Measurements from ENCODE around the gene CPT1B. TPM values are rescaled to one million over a fixed set of nuclear protein-coding genes. Genes with fewer than 3 reads are reported as not detected.

The CPT1B gene
- total and polyA plus RNA-seq, 2 of the 8 experiments (the other 6 are each of a cell fraction or from before 2014, with no cell fraction given), result 34.2 to 36.2 TPM

GRCh38 chr22:50571264-50572175 is 6.7 kb downstream of the CPT1B start:
- Histone ChIP-seq H4K20me1 (replicated peaks in 1 of 2; ENCODE audit: control insufficient read depth in 1 of 2, insufficient read depth in 2 of 2, low read length in 2 of 2) (peaks cover 4 to 22% of the 10 kb centered on the region in 2 experiments), H3K18ac (ENCODE audit: extremely low read depth, low read length) (no peak overlapping the region), H3K36me3 (ENCODE audit: control insufficient read depth in 2 of 4, insufficient read depth in 4 of 4, low read length in 3 of 4) (peaks cover 12 to 38% (median 29%) of the 10 kb centered on the region in 4 experiments; a peak in 7 of 8 replicates), H3K14ac (ENCODE audit: insufficient read length) (no peak overlapping the region), H3K4me1 (replicated peaks in 1 of 4; ENCODE audit: control insufficient read depth in 3 of 4, insufficient read depth in 4 of 4, low read length in 3 of 4) (no peaks in the 10 kb centered on the region), H2AFZ (ENCODE audit: low read length) (no peak overlapping the region), H4K8ac (ENCODE audit: extremely low read depth, insufficient read depth, low read length) (no peak overlapping the region), H4K5ac (ENCODE audit: insufficient read length, low read depth, low read length) (no peak overlapping the region), H3K23ac (ENCODE audit: insufficient read length) (no peak overlapping the region), H3K9me3 (ENCODE audit: insufficient read depth in 2 of 2, low read depth in 1 of 2, low read length in 1 of 2) (no peaks in the 10 kb centered on the region), H3K27me3 (replicated peaks in 1 of 4; ENCODE audit: control insufficient read depth in 3 of 4, extremely low read depth in 1 of 4, insufficient read depth in 3 of 4, low read length in 3 of 4) (no peaks in the 10 kb centered on the region), H3K23me2 (ENCODE audit: low read depth, low read length) (no peaks in the 10 kb centered on the region), H3K4me2 (ENCODE audit: insufficient read depth in 1 of 2, low read depth in 2 of 2, low read length in 2 of 2) (no peak overlapping the region), H2BK12ac (ENCODE audit: low read depth, low read length) (no peak overlapping the region), H3K27ac (ENCODE audit: low read depth, low read length) (no peak overlapping the region), H3K79me2 (ENCODE audit: control insufficient read depth in 1 of 2, insufficient read depth in 2 of 2, low read length in 2 of 2) (no peaks in the 10 kb centered on the region), H4K91ac (replicated peaks; ENCODE audit: insufficient read length, low read length) (no peak overlapping the region), H3K56ac (replicated peaks; ENCODE audit: insufficient read length, low read depth, low read length) (no peak overlapping the region), H2BK5ac (ENCODE audit: low read depth, low read length) (no peak overlapping the region), H3K4me3 (ENCODE audit: extremely low read depth in 1 of 4, insufficient read depth in 2 of 4, low read depth in 3 of 4, low read length in 4 of 4) (no peak overlapping the region), H2BK20ac (ENCODE audit: low read length) (no peak overlapping the region), H3K79me1 (ENCODE audit: low read depth, low read length) (no peaks in the 10 kb centered on the region), H2AK5ac (ENCODE audit: low read depth, low read length) (no peak overlapping the region), H3K9ac (replicated peaks in 1 of 4; ENCODE audit: extremely low read depth in 1 of 4, low read depth in 3 of 4, low read length in 3 of 4) (no peak overlapping the region), H2BK15ac (ENCODE audit: low read length) (no peak overlapping the region), H2BK120ac (replicated peaks; ENCODE audit: low read depth, low read length) (no peak overlapping the region), H3K4ac (replicated peaks; ENCODE audit: insufficient read length, low read depth, low read length) (no peak overlapping the region)
- CTCF ChIA-PET (ENCODE audit: partially characterized antibody), result interaction anchor here (1.4 to 8.1 kb wide), 3 partner anchors 7 to 124 kb away, joined by 4 to 84 read pairs (median 11); partner anchors contain the start of gene SYCE3
- no peak for FAIRE-seq
- WGBS, 2 experiments (ENCODE audit: extremely low coverage in 1 of 2, insufficient coverage in 1 of 2, insufficient read length in 1 of 2, insufficient replicate concordance in 2 of 2, low coverage in 1 of 2, low lambda C conversion rate in 2 of 2, missing lambda C conversion rate in 1 of 2), result 93% methylated on average over 26 of the region's 26 CpGs; no CpG with 5 or more reads in 1 of the 2 experiments
- no peak for DNase-seq (ENCODE audit: low read depth in 1 of 2, low spot score in 2 of 2)
- TF ChIP-seq RNF2 (IDR thresholded peaks at IDR 0.05; ENCODE audit: borderline replicate concordance, low read depth, low read length, missing control alignments, poor library complexity, severe bottlenecking), result no peak
- POLR2A ChIA-PET (ENCODE audit: partially characterized antibody), result interaction anchor here (0.7 to 3.1 kb wide), 4 partner anchors 9 to 108 kb away, joined by 3 to 10 read pairs (median 6); partner anchors contain the start of genes CHKB and SYCE3
